Adrenal gland (tissue), 5 donors: ENCODE data around the gene AFDN.

Experiments used
- POLR2A ChIP-seq, 2 donors: fragments of 450-650 bp; IDR thresholded peaks; one replicate each; pipeline ENCODE4 v1.6.1; 2017; ENCODE audit warnings: antibody characterized with exemption in 2 of 2, mild to moderate bottlenecking in 2 of 2, moderate library complexity in 1 of 2
- TF ChIP-seq, protein P1 (sequence below), 6 experiments: fragments of 450-650 bp in 4 of 6; fragments of 200-600 bp in 2 of 6; sonication (generic) in 1 of 6; IDR thresholded peaks; 1 replicate in 5 of 6; 2 replicates in 1 of 6; pipeline versions ENCODE4 v1.5.1 to v1.8.0; 2016 to 2021; ENCODE audit warnings: antibody characterized with exemption in 6 of 6, mild to moderate bottlenecking in 2 of 6, moderate library complexity in 1 of 6
- donor health status: DM: no; HTN: no; CAD: no.

DNA sequence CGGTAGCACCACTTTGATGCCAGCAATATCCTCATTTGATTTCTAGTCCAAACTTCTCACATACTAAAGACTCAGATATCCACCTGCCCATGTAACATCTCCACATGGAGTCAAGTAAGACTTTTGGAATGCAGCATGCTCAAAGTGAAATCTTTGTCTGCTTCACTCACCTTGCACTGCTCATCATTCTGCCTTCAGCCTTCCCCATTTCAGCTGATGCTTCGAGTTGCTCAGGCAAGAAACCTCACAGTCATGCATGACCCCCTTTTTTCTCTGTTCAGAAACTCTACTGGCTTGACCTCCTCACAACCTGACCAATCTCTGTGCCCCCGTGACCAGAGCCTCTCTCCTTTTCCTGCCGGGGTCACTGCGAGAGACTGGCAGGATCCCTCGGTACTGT is 129.8 kb downstream of the AFDN start:
- TF ChIP-seq, protein P1, sequence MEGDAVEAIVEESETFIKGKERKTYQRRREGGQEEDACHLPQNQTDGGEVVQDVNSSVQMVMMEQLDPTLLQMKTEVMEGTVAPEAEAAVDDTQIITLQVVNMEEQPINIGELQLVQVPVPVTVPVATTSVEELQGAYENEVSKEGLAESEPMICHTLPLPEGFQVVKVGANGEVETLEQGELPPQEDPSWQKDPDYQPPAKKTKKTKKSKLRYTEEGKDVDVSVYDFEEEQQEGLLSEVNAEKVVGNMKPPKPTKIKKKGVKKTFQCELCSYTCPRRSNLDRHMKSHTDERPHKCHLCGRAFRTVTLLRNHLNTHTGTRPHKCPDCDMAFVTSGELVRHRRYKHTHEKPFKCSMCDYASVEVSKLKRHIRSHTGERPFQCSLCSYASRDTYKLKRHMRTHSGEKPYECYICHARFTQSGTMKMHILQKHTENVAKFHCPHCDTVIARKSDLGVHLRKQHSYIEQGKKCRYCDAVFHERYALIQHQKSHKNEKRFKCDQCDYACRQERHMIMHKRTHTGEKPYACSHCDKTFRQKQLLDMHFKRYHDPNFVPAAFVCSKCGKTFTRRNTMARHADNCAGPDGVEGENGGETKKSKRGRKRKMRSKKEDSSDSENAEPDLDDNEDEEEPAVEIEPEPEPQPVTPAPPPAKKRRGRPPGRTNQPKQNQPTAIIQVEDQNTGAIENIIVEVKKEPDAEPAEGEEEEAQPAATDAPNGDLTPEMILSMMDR (IDR thresholded peaks at IDR 0.05), result no peak
- TF ChIP-seq POLR2A (IDR thresholded peaks at IDR 0.05), result no peak
